WTC11 (cell line): ENCODE data around the gene KIF26A.

ENCODE experiments used
- CTCF ChIP-seq: fragments of 200-600 bp; IDR thresholded peaks from 2 replicates; pipeline ENCODE4 v1.8.0; 2022; ENCODE audit warnings: antibody characterized with exemption
- E2F5 ChIP-seq: sonication (generic); formaldehyde crosslinking; IDR thresholded peaks from 2 replicates; pipeline ENCODE4 v1.8.1; 2022; ENCODE audit warnings: mild to moderate bottlenecking, moderate library complexity, missing genetic modification reagents
- MAX ChIP-seq: sonication (generic); formaldehyde crosslinking; IDR thresholded peaks from 2 replicates; pipeline ENCODE4 v1.8.0; 2022; ENCODE audit warnings: mild to moderate bottlenecking, missing genetic modification reagents
- USF1 ChIP-seq: sonication (generic); formaldehyde crosslinking; IDR thresholded peaks from 2 replicates; pipeline ENCODE4 v1.8.0; 2022; ENCODE audit warnings: mild to moderate bottlenecking, missing genetic modification reagents
- TF ChIP-seq, protein P1 (sequence below): sonication (generic); formaldehyde crosslinking; IDR thresholded peaks from 2 replicates; pipeline ENCODE4 v1.8.1; 2023; ENCODE audit warnings: mild to moderate bottlenecking, missing genetic modification reagents, moderate library complexity

DNA sequence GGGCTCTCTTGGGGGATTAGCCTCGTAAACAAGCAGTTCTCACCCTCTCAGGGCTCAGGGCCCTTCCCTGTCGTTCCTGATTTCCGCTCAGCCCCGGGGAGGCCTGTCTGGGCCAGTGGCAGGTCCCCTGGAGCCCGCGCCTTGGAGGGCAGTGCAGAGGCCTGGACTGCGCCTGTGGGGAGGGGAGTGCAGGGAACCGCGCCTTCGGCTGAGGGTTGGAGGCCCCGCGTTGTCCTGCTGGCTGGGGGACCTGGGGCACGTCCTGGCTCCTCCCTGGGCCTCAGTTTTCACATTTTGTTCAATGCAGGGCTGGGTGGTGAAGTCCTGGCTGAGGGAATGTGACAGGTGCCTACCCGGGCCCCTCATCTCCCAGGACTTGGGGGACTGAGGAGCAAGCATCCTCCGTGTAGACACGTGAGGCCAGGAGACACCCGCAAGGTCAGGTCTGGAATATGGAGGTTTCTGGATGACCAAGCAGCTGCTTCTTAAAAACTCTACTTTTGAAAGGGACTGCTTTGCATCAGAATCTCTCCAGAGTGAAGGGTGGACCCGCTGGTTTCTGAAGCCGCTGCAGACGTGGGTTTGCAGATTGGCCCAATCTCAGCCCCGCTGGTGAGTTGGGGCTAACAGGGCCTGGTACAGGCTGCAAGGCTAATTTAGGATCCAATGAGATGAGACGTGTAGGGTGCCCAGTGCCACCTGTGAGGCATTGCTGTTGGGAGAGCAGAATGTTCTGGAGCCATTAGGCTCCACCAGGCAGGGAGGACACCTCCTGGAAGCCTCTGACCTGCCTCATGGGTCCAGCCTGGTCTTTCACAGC lies 80.2 kb downstream of the KIF26A start:
- no peak for TF ChIP-seq CTCF
- no peak for TF ChIP-seq E2F5
- TF ChIP-seq USF1 (CRISPR knock-in tag) = no peak
- no peak for TF ChIP-seq MAX (CRISPR knock-in tag)
- TF ChIP-seq, protein P1, sequence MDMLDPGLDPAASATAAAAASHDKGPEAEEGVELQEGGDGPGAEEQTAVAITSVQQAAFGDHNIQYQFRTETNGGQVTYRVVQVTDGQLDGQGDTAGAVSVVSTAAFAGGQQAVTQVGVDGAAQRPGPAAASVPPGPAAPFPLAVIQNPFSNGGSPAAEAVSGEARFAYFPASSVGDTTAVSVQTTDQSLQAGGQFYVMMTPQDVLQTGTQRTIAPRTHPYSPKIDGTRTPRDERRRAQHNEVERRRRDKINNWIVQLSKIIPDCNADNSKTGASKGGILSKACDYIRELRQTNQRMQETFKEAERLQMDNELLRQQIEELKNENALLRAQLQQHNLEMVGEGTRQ (CRISPR knock-in tag) = no peak
